Transverse colon (tissue), 4 donors: ENCODE measurements around the gene CNTN4.

Source experiments
- EP300 ChIP-seq: sonication (generic); formaldehyde crosslinking; IDR thresholded peaks from one replicate; pipeline ENCODE4 v1.6.1; 2017; ENCODE audit warnings: antibody characterized with exemption, low read depth
- POLR2A ChIP-seq: fragments of 450-650 bp; IDR thresholded peaks from one replicate; pipeline ENCODE4 v1.6.1; 2016; ENCODE audit warnings: antibody characterized with exemption, mild to moderate bottlenecking, moderate library complexity
- POLR2AphosphoS5 ChIP-seq, 3 donors: sonication (generic); formaldehyde crosslinking; IDR thresholded peaks; one replicate each; pipeline ENCODE4 v1.6.1; 2016; ENCODE audit warnings: antibody characterized with exemption in 3 of 3
- TF ChIP-seq, protein P1 (sequence below), 5 experiments: fragments of 200-600 bp in 3 of 5; fragments of 450-650 bp in 2 of 5; sonication (generic) in 3 of 5; IDR thresholded peaks; 1 replicate in 2 of 5; 2 replicates in 3 of 5; pipeline ENCODE4 v1.5.1; 2016 to 2017; ENCODE audit warnings: antibody characterized with exemption in 5 of 5, inconsistent platforms in 3 of 5, mild to moderate bottlenecking in 2 of 5, moderate library complexity in 1 of 5

- TF ChIP-seq, protein P1, sequence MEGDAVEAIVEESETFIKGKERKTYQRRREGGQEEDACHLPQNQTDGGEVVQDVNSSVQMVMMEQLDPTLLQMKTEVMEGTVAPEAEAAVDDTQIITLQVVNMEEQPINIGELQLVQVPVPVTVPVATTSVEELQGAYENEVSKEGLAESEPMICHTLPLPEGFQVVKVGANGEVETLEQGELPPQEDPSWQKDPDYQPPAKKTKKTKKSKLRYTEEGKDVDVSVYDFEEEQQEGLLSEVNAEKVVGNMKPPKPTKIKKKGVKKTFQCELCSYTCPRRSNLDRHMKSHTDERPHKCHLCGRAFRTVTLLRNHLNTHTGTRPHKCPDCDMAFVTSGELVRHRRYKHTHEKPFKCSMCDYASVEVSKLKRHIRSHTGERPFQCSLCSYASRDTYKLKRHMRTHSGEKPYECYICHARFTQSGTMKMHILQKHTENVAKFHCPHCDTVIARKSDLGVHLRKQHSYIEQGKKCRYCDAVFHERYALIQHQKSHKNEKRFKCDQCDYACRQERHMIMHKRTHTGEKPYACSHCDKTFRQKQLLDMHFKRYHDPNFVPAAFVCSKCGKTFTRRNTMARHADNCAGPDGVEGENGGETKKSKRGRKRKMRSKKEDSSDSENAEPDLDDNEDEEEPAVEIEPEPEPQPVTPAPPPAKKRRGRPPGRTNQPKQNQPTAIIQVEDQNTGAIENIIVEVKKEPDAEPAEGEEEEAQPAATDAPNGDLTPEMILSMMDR (IDR thresholded peaks at IDR 0.05): no peak
- TF ChIP-seq POLR2AphosphoS5 (IDR thresholded peaks at IDR 0.05) (no peak), POLR2A (no peak), EP300 (no peak)
These were observed 838.9 kb downstream of the CNTN4 start for GRCh38 chr3:2937592-2937991.
